Occipital lobe (tissue), 2 donors: ENCODE results near the gene CNNM2. TPM values are rescaled to one million over a fixed set of nuclear protein-coding genes. Genes with fewer than 3 reads are reported as not detected.

ENCODE experiments used
- small RNA-seq: library from RNA; depleted of rRNA; stranded (forward); fragments of <200 nt; gene quantifications from one replicate; pipeline ENCODE3, GENCODE V24; 2014
- total RNA-seq: library from RNA; depleted of rRNA; stranded (reverse); fragments of >200 nt; gene quantifications from one replicate; pipeline ENCODE4 v1.2.3, GENCODE V29; 2014

Gene CNNM2
- total RNA-seq, 1 donor from 2014 or later = 7.6 TPM

Small RNAs within 50 kb of the gene (small RNA-seq; reads per million reads assigned to genes)
- gene AS3MT (not detected), gene RF00026 (not detected), gene RF02271 (not detected)

Other genes with a start within 250 kb of the CNNM2 start
- 31.2 TPM for gene ARL3, start 203.9 kb upstream of the CNNM2 start, total RNA-seq
- gene SFXN2, start 203.7 kb upstream of the CNNM2 start, total RNA-seq = 4.8 TPM
- 31.5 TPM for gene WBP1L, start 174.3 kb upstream of the CNNM2 start, total RNA-seq
- not detected for gene CYP17A1, start 80.9 kb upstream of the CNNM2 start, total RNA-seq
- 26.8 TPM for gene BORCS7, start 64.0 kb upstream of the CNNM2 start, total RNA-seq
- gene AS3MT, start 48.8 kb upstream of the CNNM2 start, total RNA-seq = 10.8 TPM